GM20431 (cell line): ENCODE measurements around the gene MARK4.

ENCODE experiments used
- in situ Hi-C: fragments of 300-500 bp; cut with MseI, MboI; formaldehyde crosslinking; loops from one replicate; pipeline ENCODE4 v1.15.0; 2020; ENCODE audit warnings: low sequenced_read_pairs; ENCODE audit not compliant: unreplicated experiment

The MARK4 gene

GRCh38 chr19:45238556-45238955 is 12.5 kb upstream of the MARK4 start:
- in situ Hi-C loops: no loop called here

- in situ Hi-C loops: no loop called here
Measured at GRCh38 chr19:45243144-45243732, 7.8 kb upstream of the MARK4 start.

DNA sequence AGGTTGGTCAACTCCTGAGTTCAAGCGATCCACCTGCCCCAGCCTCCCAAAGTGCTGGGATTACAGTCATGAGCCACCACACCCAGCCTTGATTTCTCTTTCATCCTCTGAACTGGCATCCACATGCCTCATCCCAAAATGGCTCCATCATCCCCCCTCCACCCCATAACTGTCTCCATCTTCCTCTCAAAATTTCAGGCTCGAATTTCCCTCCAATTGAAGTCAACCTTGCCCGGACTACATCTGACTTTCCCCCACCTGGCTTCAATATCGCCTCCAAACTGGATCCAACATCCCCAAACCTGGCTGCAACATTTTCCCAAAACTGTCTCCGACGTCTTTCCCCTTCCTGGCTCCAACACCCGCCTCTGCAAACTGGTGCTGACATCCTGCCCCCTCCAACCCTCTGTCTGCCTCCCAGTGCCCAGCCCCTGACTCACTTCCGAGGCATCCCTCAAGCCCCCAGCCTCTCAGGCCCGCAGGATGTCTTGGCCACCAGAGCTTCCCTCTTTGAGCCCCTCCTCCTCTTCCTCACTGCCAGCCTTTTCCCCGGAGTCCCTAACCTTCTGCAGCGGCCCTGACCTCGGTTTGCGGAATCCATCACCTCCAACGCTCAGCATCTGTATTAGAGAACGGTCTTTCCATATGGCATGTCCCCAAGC is 6.8 kb upstream of the MARK4 start:
- in situ Hi-C loops: no loop called here

DNA sequence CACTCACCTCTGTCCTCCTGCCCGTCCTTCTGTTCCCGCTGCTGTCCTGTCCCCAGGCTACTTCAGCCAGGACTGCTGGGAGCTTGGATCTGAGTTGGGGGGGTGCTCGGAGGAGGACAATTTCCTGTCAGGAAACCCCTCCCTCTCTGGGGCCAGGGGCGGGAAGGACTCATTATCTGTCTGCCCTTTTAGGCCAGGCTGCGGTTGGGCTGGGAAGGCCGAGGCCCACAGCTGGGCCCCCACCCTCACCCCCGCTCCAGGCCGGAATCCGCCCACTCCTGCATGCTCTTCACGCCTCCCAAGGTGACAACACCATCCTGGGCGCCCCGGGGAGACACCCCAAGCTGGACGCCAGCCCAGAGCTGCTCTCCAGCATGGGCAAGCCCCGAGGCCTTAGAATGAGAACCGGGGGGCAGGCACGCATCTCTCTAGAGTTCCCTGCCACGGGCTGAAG is 5.7 kb upstream of the MARK4 start, which contains the start of gene EXOC3L2:
Gene EXOC3L2 (minus strand): TSS at position 74 of the 454 bp plus-strand sequence. CDS start 6,362 bp downstream, outside the sequence.
- in situ Hi-C loops: no loop called here

DNA sequence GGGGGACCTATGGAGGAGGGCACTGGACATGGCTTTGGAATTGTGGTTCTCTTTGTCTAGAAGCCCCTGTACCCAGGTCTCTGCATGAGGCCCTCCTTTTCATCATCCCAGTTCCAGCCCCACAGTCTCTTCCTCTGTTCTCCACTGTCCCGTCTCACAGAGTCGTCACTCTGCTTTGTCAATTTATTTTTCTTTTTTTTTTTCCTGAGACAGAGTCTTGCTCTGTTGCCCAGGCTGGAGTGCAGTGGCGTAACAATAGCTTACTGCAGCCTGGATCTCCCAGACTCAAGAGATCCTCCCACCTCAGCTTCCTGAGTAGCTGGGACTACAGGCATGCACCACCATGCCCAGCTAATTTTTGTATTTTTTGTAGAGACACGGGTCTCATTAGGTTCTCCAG is 5.2 kb upstream of the MARK4 start:
- in situ Hi-C loops: no loop called here

GRCh38 chr19:45247136-45247535 is 3.9 kb upstream of the MARK4 start:
- in situ Hi-C loops: no loop called here

- in situ Hi-C loops: no loop called here
Measured at GRCh38 chr19:45249261-45250033, 1.6 kb upstream of the MARK4 start.

- in situ Hi-C loops: no loop called here
Measured at GRCh38 chr19:45250216-45250831, 747 bp upstream of the MARK4 start.

DNA sequence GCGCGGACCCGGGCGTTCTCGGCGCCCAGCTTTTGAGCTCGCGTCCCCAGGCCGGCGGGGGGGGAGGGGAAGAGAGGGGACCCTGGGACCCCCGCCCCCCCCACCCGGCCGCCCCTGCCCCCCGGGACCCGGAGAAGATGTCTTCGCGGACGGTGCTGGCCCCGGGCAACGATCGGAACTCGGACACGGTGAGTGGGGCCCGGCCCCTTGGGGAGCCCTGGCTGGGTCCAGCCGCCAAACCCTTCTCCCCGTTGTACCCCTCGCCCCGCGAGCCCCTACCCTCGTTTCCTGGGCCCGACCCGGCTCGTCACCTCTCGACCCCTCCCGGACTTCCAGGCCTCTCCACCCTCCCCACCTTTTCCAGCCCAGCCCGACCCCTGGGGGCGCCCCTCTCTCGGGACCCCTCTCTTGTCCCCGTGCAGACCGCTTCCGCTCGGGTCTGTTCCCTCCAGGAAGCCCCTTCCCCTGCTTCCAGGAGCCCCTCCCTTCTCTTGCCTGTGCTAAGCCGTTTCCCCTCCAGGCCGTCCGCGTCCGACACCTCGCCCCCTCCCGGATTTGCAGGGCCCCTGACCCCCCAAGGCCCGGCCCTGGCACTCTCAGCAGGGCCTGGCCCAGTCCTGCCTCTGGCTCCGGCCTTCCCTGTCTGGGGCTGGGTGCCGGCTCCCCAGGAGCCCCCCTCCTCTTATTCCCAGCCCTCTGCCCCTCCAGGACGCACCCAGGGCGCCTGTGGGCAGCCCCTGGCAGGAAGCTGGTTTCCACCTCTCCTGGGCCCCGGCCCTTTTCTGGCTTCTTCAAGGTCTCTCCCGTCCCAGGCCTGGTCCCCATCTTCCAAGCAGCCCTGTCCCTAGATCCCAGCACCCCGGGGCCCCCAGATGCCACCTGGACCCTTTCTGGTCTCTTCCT is 632 bp downstream of the MARK4 start:
- in situ Hi-C loops: no loop called here

- in situ Hi-C loops: no loop called here
Measured at GRCh38 chr19:45253396-45254027, 2.4 kb downstream of the MARK4 start.

- in situ Hi-C loops: no loop called here
Measured at GRCh38 chr19:45254044-45254531, 3.0 kb downstream of the MARK4 start.

DNA sequence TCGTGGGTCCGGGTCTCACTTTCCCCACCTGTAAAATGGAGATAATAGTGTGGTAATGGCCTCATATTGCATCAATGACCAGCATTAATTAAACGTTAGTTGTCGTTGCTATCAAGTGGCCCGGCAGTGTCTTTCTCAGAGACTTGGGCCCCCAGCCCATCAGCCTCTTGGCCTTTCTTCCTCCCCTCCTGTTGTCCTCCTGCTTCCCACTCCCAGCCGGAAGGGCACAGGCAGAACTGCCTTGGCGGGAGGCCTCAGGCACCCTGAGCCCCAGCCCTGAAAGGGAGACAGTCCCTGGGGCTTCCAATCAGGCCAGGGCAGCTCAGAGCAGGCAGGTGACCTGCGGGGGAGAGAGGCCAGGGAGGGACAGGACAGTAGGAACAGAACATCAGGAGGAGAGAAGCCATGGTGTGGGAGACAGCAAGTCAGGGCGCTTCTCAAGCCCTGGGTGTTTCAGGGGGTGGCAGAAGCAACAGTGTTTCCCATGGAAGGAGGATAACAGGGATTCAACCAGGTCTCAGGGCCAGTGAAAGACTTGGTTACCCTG is 4.6 kb downstream of the MARK4 start:
- in situ Hi-C loops: no loop called here

DNA sequence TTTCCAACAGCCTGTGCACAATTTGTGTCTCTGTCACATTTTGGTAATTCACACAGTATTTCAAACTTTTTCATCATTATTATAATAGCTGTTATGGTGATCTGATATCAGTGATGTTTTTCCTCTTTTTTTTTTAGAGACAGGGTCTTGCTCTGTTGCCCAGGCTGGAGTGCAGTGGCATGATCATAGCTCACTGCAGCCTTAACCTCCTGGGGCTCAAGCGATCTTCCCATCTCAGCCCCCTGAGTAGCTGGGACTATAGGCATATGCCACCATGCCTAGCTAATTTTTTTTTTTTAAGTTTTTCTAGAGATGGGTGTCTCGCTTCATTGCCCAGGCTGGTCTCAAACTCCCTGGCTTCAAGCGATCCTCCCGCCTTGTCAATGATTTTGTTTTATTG is 5.8 kb downstream of the MARK4 start:
- in situ Hi-C loops: no loop called here

GRCh38 chr19:45258862-45259261 is 7.8 kb downstream of the MARK4 start:
- in situ Hi-C loops: no loop called here

DNA sequence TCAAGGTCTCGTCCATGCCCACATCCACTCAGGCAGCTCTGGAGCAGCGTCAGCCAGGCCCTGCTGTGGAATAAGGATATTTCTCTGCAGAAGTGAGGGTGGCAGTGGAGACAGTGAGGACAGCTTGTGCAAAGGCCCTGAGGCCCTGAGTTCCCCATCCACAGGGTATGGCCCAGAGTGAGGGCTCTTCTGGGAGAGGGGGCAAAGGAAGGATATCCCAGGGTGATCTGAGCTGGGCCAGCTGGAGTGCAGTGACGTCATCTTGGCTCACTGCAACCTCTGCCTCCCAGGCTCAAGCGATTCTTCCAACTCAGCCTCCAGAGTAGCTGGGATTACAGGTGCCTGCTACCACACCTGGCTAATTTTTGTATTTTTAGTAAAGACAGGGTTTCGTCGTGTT is 11.5 kb downstream of the MARK4 start:
- in situ Hi-C loops: no loop called here

- in situ Hi-C loops: no loop called here
Measured at GRCh38 chr19:45263013-45263412, 11.9 kb downstream of the MARK4 start.

DNA sequence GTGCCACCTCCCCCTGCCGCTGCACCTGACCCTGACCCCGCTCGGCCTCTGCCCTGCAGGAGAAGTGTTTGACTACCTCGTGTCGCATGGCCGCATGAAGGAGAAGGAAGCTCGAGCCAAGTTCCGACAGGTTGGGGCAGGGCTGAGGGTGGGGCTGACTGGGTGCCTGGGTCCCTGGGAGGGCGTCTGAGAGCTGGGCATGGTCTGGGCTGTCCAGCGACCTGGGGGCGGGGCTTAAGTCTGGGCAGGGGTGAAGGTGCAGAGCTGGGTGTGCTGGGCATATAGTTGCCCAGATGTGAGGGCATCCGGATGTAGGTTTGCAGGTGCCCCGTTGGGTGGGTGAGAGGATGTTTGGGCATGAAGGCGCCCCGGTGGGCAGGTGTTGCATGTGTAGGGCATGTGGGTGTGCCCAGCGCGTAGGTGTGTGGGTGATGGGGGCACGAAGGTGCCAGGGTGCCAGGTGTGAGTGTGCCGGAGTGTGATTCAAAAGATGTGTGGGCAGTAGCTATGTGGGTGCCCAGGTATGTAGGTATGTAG is 13.8 kb downstream of the MARK4 start:
- in situ Hi-C loops: no loop called here

- in situ Hi-C loops: no loop called here
Measured at GRCh38 chr19:45265375-45265774, 14.3 kb downstream of the MARK4 start.

GRCh38 chr19:45267296-45267695 is 16.2 kb downstream of the MARK4 start:
- in situ Hi-C loops: no loop called here
